Measurements from ENCODE around the gene TMEM132A.
"Not testable (repeated sequence)": the region's sequence is repeated elsewhere in the genome, so short reads cannot be mapped to it uniquely, and the experiment has no call there.

Gene TMEM132A

DNA sequence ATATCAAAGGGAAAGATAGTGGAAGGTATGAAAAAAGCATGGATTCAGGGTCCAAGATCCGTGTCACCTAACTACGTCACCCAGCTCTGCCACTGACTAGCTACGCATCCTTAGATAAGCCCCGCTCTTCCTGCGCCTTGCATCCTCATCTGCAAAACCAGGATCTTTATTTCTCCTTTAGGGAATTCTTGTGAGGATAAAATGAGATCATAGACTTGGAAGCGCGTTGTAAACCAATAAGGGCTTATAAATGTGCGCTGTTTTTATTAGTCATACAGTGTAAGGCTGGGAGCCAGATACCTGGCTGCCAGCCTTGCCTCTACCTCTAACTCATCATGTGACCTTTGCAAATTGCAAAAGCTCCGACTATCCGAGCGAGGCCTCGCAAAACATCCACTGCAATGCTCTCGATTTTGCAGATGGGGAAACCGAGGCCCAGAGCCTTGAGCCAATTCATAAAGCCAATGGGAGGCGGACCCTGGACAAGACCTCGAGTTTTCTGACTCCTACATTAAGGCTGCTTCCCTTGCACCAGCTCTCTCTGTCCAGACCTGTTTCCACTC lies 18.6 kb upstream of the TMEM132A start:
- DNase-seq = peak in 1 of 2 donors; percentile 18

GRCh38 chr11:60906132-60906972 lies 17.9 kb upstream of the TMEM132A start, which contains the start of gene PRPF19:
TSS of gene PRPF19 (minus strand) at chr11:60906585. CDS start at chr11:60906382, 203 bp downstream.
- peak; percentile 99 for DNase-seq

DNA sequence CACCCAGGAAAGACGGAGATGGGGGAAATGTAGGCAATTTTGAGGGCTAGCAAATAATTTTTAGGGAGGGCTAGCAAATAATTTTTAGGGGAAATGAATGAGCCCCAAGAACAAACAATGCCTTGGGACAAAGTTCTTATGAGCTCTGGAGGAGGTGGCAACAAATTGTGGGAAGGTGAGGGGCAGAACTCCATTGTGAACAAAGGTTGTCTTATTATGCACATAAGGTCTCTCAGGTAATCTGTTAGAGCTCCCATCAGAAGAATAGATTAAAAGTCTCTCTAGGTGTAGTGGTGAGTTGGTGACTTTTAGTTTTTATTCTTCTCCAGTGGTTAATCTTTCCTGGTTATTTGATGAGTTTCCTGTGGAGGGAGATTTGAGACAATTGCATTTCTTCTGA lies 15.5 kb upstream of the TMEM132A start:
- no peak for DNase-seq

DNA sequence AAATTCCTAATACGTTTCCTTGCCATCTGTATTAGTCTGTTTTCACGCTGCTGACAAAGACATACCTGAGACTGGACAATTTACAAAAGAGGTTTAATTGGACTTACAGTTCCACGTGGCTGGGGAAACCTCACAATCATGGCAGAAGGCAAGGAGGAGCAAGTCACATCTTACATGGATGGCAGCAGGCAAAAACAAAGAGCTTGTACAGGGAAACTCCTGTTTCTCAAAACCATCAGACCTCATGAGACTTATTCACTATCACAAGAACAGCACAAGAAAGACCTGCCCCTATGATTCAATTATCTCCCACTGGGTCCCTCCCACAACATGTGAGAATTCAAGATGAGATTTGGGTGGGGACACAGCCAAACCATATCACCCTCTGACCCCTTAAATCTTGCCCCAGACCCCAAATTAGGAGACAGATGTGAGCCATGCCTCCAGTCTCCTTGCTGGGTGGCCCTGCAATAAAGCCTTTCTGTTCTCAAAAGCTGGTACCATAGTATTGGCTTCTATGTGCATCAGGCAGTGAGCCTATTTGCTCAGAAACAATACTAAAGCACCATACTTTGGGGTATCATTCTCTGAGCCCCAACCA lies 14.5 kb upstream of the TMEM132A start:
- not testable (repeated sequence) for DNase-seq

GRCh38 chr11:60910281-60910687 lies 14.0 kb upstream of the TMEM132A start:
- DNase-seq = no peak

DNA sequence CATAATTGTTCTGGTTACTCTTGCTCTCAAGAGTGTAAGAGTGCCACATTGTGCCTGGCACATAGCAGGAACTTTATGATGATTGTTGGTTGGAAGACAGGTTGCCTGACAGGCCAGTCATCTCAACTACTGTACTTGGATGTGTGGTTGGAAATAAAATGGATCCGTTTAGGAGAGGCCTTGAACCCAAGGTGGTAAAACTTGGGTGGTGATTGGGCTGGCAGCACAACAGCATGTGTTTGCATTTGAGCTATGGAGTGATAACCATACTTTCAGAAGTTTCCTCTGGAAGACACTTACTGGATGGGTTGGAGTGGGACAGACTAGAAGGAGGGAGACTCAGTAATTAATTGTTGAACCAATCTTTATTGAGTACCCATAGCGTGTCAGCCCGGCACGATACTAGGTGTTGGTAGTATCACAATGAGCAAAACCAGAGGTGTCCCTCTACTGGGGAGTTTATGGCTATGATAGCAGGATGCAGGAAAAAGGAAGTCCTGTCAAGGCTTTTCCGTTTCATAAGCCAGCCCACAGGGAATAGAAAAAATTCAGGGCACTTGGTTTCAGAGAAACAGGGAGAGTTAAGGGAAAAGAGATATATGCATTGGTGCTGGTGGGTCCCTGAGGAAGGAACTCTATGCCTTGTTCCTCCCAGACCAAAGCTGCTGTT lies 13.4 kb upstream of the TMEM132A start:
- no peak for DNase-seq

- DNase-seq = no peak
Observed at GRCh38 chr11:60912223-60912850, 11.9 kb upstream of the TMEM132A start.

GRCh38 chr11:60912851-60913528 lies 11.3 kb upstream of the TMEM132A start:
- DNase-seq = no peak

- peak; percentile 89 for DNase-seq
Observed at GRCh38 chr11:60913793-60914632, 10.2 kb upstream of the TMEM132A start, which contains the start of gene TMEM109. TSS of gene TMEM109 (plus strand) at chr11:60914158. CDS start at chr11:60919694, 5,536 bp downstream.

DNA sequence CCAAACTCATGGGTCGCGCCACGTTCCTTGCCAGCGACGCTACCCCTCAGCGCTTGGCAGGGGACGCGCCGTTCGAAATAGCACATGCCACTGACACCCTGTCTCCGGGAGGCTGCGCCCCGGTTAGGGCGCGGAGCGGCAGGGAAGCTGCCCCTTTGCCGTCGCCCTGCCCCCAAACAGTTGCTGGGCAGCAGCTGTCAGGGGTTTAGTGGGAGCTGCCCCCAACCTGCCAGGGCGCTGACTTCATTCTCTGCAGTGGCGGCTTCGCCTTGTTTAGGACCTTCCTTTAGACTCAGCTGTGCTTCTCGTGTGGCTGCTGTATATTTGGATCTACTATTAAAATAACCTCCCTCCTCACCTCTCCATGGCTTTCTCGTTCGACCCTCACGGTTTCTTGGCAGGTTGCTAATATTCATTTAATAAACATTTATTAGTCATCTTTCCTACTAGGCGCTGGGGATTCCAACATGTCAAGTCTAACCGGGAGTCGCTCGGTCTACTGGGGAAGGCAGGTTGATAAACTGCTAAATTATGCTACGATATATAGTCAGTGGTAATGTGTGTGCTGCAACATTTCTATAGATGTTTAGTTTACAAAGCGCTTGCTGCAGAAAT lies 9.5 kb upstream of the TMEM132A start:
- DNase-seq = peak in 1 of 2 donors; percentile 49

DNA sequence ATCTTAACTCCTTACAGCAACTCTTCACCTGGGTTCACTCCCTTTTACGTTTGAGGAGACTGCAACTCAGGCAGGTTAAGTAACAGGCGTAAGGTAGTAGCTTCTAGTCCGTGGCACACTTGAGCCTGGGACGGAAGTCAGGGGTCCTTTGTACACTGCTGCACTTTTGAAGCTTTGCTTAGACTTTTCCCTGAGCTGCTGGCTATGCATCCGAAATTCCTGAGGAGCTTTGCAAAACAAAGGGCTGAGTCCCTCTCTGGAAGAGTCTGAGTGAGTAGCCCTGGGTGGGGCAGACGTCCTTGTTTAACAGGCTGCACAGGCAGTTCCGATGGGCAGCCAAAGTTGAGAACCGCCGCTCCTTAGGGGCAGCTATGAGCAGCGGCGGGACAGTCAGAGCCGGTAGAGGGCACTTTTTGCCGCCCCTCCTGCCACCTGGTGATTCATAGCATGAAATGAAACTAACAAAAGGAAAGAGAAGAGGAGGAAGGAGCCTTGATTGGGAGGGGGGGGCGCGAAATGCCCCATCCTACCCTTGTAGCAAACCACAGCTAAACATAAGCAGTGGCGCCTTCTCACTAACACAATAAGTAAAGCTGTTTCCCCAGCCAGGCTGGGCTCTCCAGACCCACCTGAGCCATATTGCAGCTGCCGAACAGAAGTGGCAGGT lies 8.9 kb upstream of the TMEM132A start:
- peak; percentile 72 to 74 for DNase-seq

DNA sequence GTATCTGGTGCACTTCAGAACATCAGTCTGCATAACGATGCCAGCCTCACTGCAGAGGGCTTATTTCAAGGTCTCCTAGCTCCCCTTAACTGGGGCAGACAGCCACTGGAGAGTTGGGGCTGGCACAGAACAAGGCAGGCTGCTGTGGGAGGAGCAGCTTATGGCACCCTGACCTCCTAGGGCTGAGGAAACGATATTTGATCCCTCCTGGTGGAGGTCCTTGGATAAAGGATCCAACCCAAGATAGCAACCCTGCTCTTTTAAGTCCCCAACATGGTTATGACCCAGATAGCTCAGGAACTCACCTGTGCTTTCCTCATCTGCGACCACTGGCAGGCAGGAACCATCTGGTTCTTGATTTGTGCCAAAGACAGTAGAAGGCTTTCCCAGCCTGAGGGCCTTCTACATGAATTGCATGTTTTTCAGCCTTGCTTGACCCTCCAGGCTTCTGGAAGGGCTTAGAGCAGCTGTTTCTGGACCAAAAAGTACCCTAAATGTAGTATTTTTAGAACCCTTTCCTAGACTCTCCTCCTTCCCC lies 7.5 kb upstream of the TMEM132A start:
- DNase-seq = no peak

DNA sequence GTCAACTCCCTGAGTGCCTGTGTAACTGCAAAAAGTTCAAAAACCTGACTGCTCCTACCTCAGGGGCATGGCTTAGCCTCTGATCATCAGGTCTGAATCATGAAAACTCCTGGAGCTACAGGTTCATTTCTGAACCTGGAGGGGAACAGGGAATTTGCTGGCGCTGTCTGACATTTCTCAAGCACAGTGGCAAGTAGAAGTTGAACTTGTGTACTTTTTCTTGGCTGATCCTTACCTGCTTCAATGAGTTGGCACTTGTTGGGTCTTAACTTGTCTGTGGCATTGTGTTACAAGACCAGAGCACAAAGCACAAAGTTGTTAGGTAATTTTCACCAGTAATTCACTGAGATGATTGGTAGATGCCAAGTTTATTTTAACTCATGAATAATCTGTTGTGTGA lies 7.0 kb upstream of the TMEM132A start:
- no peak for DNase-seq

DNA sequence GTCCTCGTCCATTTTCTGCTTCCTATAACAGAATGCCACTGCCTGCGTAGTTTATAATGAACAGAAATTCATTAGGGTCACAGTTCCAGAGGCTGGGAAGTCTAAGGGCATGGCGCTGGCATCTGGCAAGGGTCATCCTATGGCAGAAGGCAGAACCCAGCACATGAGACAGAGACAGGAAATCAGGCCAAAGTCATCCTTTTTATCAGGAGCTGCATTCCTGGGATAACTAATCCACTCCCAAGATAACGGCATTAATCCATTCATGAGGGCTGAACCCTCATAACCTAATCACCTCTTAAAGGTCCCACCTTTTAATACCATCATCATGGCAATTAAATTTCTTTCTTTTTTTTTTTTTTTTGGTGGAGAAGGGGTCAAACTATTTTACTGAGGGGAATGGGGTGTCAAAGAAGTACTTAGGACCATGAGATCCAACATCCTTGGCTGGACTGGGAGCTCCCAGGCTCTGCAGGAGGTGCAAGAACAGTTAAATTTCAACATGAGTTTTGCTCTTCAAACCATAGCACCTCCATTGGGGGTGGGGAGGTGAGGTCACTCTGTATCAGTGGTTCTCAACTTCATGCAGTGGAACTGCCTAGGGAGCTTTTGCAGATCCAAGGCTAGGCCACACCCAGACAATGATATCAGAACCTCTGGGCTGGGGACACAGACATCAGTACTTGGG lies 5.9 kb upstream of the TMEM132A start:
- no peak for DNase-seq

DNA sequence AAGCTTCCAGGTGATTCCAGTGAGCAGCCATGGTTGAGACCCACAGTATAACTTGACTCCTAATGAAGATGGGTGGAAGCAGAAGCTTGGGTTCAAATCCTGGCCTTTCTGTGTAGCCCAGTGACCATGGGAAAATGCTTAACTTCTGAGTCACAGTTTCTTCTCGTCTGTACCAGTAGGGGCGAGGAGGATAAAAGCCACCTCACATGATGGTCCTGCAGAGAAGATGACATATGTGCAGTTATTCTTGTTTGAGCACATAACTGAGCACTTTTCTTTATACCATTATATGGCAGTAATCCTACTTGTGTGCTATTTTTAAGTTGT lies 5.4 kb upstream of the TMEM132A start:
- no peak for DNase-seq

- DNase-seq = no peak
Observed at GRCh38 chr11:60919320-60919719, 4.9 kb upstream of the TMEM132A start.

DNA sequence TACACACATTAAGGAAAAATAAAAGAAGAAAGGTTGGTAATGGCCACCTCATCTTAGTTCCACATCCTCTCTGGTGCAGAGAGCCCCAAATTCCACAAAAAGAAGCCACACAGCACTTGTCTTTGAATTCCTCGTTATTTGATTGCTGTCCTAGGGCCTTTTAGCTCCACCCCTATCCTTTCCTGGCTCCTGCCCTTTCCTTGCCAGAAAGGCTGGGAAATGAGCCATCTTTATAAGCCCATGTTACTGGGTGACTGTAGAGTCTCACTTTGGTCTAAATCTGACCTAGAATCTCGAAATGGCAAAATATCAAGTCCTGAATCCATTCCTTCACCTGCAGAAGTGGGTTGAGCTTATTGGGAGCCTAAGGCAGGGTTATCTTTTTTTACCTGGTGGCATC lies 4.3 kb upstream of the TMEM132A start:
- DNase-seq = no peak

GRCh38 chr11:60921259-60921658 lies 3.0 kb upstream of the TMEM132A start:
- no peak for DNase-seq

DNA sequence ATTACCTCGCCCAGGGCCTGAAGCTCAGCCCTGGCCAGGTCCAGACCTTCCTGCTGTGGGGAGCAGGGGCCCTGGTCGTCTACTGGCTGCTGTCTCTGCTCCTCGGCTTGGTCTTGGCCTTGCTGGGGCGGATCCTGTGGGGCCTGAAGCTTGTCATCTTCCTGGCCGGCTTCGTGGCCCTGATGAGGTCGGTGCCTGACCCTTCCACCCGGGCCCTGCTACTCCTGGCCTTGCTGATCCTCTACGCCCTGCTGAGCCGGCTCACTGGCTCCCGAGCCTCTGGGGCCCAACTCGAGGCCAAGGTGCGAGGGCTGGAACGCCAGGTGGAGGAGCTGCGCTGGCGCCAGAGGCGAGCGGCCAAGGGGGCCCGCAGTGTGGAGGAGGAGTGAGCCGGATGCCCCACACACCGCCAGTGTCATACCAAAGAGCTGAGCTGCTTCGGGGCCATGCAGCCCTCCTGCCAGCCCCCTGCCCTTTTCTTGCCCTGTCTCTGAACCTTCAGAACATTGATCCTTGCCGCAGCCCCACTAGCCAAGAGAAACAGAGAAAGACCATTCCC lies 2.4 kb upstream of the TMEM132A start:
- no peak for DNase-seq
